HUES6 (cell line): ENCODE data around the gene TMEFF1.

ENCODE experiments used
- H3K27ac ChIP-seq: 2 replicates; pipeline ENCODE4 v1.7.0; 2013; ENCODE audit warnings: low read depth, mild to moderate bottlenecking, low read length, inconsistent platforms
- H3K27me3 ChIP-seq: 2 replicates; pipeline ENCODE4 v1.6.1; 2013; ENCODE audit warnings: low read length; ENCODE audit not compliant: control insufficient read depth, insufficient read depth
- H3K36me3 ChIP-seq: 2 replicates; pipeline ENCODE4 v1.6.1; 2013; ENCODE audit warnings: low read length; ENCODE audit not compliant: control insufficient read depth, insufficient read depth
- H3K4me1 ChIP-seq: 2 replicates; pipeline ENCODE4 v1.6.1; 2013; ENCODE audit warnings: low read length; ENCODE audit not compliant: control insufficient read depth, insufficient read depth
- H3K4me3 ChIP-seq: 2 replicates; pipeline ENCODE4 v1.5.1; 2013; ENCODE audit warnings: low read depth, low read length
- H3K9ac ChIP-seq: one replicate; pipeline ENCODE4 v1.6.1; 2013; ENCODE audit warnings: mild to moderate bottlenecking, low read length
- H3K9me3 ChIP-seq: 2 replicates; pipeline ENCODE4 v1.6.1; 2013; ENCODE audit warnings: low read depth, low read length; ENCODE audit not compliant: control insufficient read depth, insufficient read depth

Gene TMEFF1

GRCh38 chr9:100452894-100453293, 20.1 kb upstream of the TMEFF1 start:
- Histone ChIP-seq H3K4me1 (no peaks in the 10 kb centered on the region), H3K36me3 (peaks cover 25% of the 10 kb centered on the region), H3K27ac (no peak overlapping the region), H3K4me3 (no peak overlapping the region), H3K9me3 (peaks cover 7% of the 10 kb centered on the region; the same call in 1 of the 2 replicates), H3K9ac (no peak overlapping the region), H3K27me3 (no peaks in the 10 kb centered on the region)

GRCh38 chr9:100455470-100455869, 17.5 kb upstream of the TMEFF1 start:
- Histone ChIP-seq H3K27ac (no peak overlapping the region), H3K9ac (no peak overlapping the region), H3K36me3 (peaks cover 24% of the 10 kb centered on the region), H3K9me3 (peaks cover 7% of the 10 kb centered on the region; the same call in 1 of the 2 replicates), H3K27me3 (no peaks in the 10 kb centered on the region), H3K4me3 (no peak overlapping the region), H3K4me1 (no peaks in the 10 kb centered on the region)

GRCh38 chr9:100457517-100457916, 15.4 kb upstream of the TMEFF1 start:
- H3K27me3 ChIP-seq = no peaks in the 10 kb centered on the region
- peaks cover 12% of the 10 kb centered on the region for H3K36me3 ChIP-seq
- peaks cover 6% of the 10 kb centered on the region; the same call in 1 of the 2 replicates for H3K9me3 ChIP-seq
- peaks cover 4% of the 10 kb centered on the region for H3K4me1 ChIP-seq
- no peak overlapping the region for H3K27ac ChIP-seq
- H3K4me3 ChIP-seq = no peak overlapping the region
- no peak overlapping the region for H3K9ac ChIP-seq

DNA sequence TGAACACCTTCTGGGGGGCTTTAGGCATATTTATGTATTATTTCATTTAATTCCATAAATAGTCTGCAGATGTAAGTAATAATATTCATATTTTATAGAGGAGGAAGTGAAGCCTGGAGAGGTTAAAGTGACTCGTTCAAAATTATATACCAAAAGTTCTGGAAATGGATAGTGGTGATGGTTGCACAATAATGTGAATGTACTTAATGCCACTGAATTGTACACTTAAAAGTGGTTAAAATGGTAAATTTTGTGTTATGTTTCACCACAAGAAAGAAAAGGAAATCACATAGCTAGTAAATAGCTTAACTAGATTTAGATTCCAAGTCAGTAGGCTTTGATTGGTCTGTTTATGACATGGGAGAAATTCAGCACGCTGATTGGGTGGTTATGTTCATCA, 13.0 kb upstream of the TMEFF1 start:
- Histone ChIP-seq H3K27me3 (no peaks in the 10 kb centered on the region), H3K9ac (no peak overlapping the region), H3K4me3 (no peak overlapping the region), H3K9me3 (no peaks in the 10 kb centered on the region), H3K27ac (no peak overlapping the region), H3K4me1 (peaks cover 9% of the 10 kb centered on the region), H3K36me3 (no peaks in the 10 kb centered on the region)

DNA sequence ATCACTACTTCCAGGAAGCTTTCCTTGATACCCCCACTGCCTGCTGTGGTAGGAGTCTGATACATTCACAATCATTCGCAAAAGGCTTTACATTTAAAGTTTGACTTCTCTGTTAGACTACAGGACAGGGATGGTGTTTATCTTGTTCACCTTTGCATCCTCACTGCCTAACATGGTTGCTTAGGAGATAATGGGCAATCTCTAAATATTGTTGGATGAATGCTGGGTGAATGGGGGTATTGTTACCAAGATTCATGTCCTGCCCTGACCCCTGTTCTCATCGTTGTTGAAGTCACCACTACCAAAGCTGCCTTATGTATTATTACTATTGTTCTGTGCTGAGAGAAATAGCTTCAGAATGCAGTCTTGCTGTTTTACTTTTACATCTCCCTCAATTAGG, 7.7 kb upstream of the TMEFF1 start:
- H3K4me3 ChIP-seq = no peak overlapping the region
- H3K27me3 ChIP-seq = no peaks in the 10 kb centered on the region
- H3K4me1 ChIP-seq = peaks cover 9% of the 10 kb centered on the region
- H3K9ac ChIP-seq = no peak overlapping the region
- no peak overlapping the region for H3K27ac ChIP-seq
- H3K36me3 ChIP-seq = no peaks in the 10 kb centered on the region
- H3K9me3 ChIP-seq = no peaks in the 10 kb centered on the region

- no peaks in the 10 kb centered on the region for H3K27me3 ChIP-seq
- no peak overlapping the region for H3K27ac ChIP-seq
- no peaks in the 10 kb centered on the region for H3K36me3 ChIP-seq
- H3K9me3 ChIP-seq = no peaks in the 10 kb centered on the region
- H3K4me3 ChIP-seq = no peak overlapping the region
- H3K4me1 ChIP-seq = peaks cover 9% of the 10 kb centered on the region
- no peak overlapping the region for H3K9ac ChIP-seq
Observed at GRCh38 chr9:100465761-100466160, 7.2 kb upstream of the TMEFF1 start.

DNA sequence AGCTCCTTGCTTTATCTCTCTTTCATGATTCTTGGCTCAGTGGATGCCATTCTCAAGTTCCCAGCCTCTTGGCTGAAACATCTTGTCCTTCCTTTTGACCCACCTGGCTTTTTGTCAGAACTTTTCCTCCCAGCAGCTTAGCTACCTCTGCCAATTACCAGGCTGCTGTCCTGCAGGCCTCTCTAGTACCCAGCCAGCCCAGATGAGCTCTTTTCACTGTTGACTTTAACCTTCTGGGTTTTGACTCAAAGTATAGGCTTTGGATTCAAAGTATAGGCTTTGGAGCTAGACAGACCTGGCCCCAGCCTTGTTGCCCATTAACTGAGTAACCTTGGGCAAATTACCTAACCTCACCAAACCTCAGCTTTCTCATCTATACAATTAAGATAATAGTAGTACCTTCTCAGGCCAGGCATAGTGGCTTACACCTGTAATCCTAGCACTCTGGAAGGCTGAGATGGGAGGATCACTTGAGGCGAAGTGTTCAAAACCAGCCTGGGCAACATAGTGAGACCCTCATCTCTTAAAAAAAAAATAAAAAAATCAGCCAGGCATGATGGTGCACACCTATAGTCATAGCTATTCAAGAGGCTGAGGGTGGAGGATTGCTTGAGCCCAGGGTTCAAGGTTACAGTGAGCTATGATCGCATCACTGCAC, 6.6 kb upstream of the TMEFF1 start:
- Histone ChIP-seq H3K36me3 (no peaks in the 10 kb centered on the region), H3K9ac (no peak overlapping the region), H3K27me3 (no peaks in the 10 kb centered on the region), H3K4me3 (no peak overlapping the region), H3K27ac (no peak overlapping the region), H3K4me1 (peaks cover 9% of the 10 kb centered on the region), H3K9me3 (no peaks in the 10 kb centered on the region)

DNA sequence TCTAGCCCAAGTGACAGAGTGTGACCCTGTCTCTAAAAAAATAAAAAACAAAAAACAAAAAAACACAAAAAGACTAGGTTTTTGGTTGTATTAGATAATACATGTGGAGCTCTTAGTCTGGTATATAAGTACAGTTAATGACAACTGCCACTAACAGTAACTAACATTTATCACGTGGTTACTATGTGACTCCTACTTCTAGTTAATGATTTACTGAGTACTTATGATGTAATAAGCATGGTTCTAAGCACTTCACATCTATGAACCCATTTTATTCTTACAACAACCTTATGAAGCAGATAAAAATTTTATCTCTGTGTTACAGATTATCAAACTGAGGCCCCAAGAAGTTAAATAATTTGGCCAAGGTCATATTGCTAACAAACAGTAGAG, 6.1 kb upstream of the TMEFF1 start:
- peaks cover 9% of the 10 kb centered on the region for H3K4me1 ChIP-seq
- H3K27ac ChIP-seq = no peak overlapping the region
- H3K9ac ChIP-seq = no peak overlapping the region
- no peaks in the 10 kb centered on the region for H3K36me3 ChIP-seq
- no peaks in the 10 kb centered on the region for H3K9me3 ChIP-seq
- no peak overlapping the region for H3K4me3 ChIP-seq
- H3K27me3 ChIP-seq = no peaks in the 10 kb centered on the region

DNA sequence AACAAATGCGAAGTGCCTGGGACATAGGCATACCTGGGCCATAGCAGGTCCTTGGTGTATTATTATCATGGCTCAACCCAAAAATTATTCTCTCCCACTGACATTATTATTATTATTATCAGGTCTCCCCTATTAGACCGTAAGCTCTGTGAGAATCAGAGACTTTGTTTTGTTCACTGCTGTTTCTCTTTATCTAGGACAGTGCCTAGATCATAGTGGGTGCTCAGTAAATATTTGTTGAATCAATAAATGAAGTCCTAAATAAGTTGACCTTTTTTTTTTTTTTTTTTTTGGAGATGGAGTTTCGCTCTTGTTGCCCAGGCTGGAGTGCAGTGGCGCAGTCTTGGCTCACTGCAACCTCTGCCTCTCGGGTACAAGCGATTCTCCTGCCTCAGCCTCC, 4.9 kb upstream of the TMEFF1 start:
- Histone ChIP-seq H3K4me3 (no peak overlapping the region), H3K36me3 (no peaks in the 10 kb centered on the region), H3K27me3 (no peaks in the 10 kb centered on the region), H3K9ac (no peak overlapping the region), H3K4me1 (peaks cover 8% of the 10 kb centered on the region; the same call in 1 of the 2 replicates), H3K9me3 (no peaks in the 10 kb centered on the region), H3K27ac (no peak overlapping the region)

DNA sequence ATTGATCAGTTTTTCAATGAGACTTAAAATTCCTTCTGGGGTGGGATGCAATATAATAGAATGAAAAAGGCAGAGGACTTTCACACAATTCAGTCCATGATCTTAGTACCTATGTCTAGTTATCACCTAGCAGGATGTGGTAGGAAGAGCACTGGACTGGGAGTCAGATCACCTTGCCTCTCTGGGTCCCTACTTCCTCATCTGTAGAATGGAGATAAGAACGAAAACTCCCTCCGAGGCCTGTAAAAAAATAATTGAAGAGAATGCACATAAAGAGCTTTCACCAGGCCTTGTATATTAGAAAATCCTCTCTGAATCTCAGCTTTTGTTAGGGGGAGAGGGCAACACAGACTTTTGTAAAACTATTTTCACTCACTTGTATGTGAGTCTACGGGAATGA, 681 bp upstream of the TMEFF1 start:
- Histone ChIP-seq H3K9me3 (no peaks in the 10 kb centered on the region), H3K4me1 (peaks cover 20% of the 10 kb centered on the region), H3K4me3 (peak overlapping the region; percentile 95), H3K9ac (no peak overlapping the region), H3K27ac (no peak overlapping the region), H3K27me3 (no peaks in the 10 kb centered on the region), H3K36me3 (no peaks in the 10 kb centered on the region)

DNA sequence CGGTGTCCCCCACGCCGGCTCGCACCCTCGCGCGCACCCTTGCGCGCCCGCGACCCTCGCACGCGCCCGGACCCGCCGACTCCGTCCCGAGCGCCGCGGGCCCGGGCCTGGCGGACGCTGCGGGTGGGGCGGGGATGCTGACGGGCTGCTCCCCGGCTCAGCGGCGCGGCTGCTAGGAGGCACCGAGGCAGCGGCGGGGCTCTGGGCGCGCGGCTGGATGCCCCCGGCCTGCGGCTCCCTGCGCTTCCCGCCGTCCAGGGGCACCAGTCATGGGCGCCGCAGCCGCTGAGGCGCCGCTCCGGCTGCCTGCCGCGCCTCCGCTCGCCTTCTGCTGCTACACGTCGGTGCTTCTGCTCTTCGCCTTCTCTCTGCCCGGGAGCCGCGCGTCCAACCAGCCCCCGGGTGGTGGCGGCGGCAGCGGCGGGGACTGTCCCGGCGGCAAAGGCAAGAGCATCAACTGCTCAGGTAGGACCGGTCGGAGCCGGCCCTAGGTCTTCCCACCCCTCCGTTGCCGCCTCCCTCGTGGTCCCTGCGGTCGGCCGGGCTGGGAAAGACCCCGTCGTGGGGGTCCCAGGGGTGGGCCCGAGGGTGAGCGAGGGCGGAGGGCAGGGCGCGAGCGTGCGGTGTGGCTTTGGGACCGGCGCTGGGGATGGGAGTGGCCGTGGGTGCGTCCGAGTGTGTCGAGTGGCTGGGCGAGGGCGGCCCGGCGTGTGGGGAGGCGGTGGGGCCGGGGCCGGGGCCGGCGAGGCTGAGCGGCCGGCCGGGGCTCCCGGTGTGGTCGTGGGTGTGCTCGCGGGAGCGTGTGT, 530 bp downstream of the TMEFF1 start:
- Histone ChIP-seq H3K9me3 (no peaks in the 10 kb centered on the region), H3K4me1 (peaks cover 20% of the 10 kb centered on the region), H3K27me3 (no peaks in the 10 kb centered on the region), H3K36me3 (no peaks in the 10 kb centered on the region), H3K27ac (peak overlapping the region; percentile 59), H3K4me3 (peak overlapping the region; percentile 95), H3K9ac (peak overlapping the region; percentile 86)
